GM21390 (cell line): ENCODE results near the gene CDC20.
"Not testable (repeated sequence)": the region's sequence is repeated elsewhere in the genome, so short reads cannot be mapped to it uniquely, and the experiment has no call there.

ENCODE experiments used
- ATAC-seq: cut with Tn5 transposase; IDR thresholded peaks from one replicate; pipeline ENCODE4 v1.9.1; 2021; ENCODE audit not compliant: unreplicated experiment

CDC20 gene

GRCh38 chr1:43377831-43378230 lies 19.1 kb downstream of the CDC20 start:
- no peak for ATAC-seq

GRCh38 chr1:43379476-43379875 lies 20.7 kb downstream of the CDC20 start:
- no peak for ATAC-seq

GRCh38 chr1:43381612-43382011 lies 22.8 kb downstream of the CDC20 start:
- no peak for ATAC-seq

GRCh38 chr1:43382027-43382779 lies 23.4 kb downstream of the CDC20 start:
- no peak for ATAC-seq

GRCh38 chr1:43383449-43383848 lies 24.7 kb downstream of the CDC20 start:
- no peak for ATAC-seq

GRCh38 chr1:43386676-43387075 lies 27.9 kb downstream of the CDC20 start:
- ATAC-seq = no peak

- ATAC-seq = no peak
These were observed 29.3 kb downstream of the CDC20 start for GRCh38 chr1:43387976-43388599.

GRCh38 chr1:43388613-43389012 lies 29.8 kb downstream of the CDC20 start:
- ATAC-seq = no peak

- ATAC-seq = peak; percentile 92
These were observed 30.8 kb downstream of the CDC20 start, which contains the start of the genes MED8 and SZT2 for GRCh38 chr1:43389326-43390313. TSS of gene MED8 (minus strand) at chr1:43389800. CDS start at chr1:43389764, 36 bp downstream. TSS of gene SZT2 (plus strand) at chr1:43389899. CDS start at chr1:43389969, 70 bp downstream.

- ATAC-seq = no peak
These were observed 33.9 kb downstream of the CDC20 start for GRCh38 chr1:43392702-43393101.

GRCh38 chr1:43395523-43395922 lies 36.7 kb downstream of the CDC20 start:
- no peak for ATAC-seq

GRCh38 chr1:43396059-43396458 lies 37.3 kb downstream of the CDC20 start:
- no peak for ATAC-seq

- no peak for ATAC-seq
These were observed 39.4 kb downstream of the CDC20 start for GRCh38 chr1:43398227-43398626.

- ATAC-seq = not testable (repeated sequence)
These were observed 41.7 kb downstream of the CDC20 start for GRCh38 chr1:43400441-43400840.

- ATAC-seq = no peak
These were observed 43.5 kb downstream of the CDC20 start for GRCh38 chr1:43402089-43402865.

GRCh38 chr1:43404353-43404752 lies 45.6 kb downstream of the CDC20 start:
- no peak for ATAC-seq

GRCh38 chr1:43405219-43405875 lies 46.6 kb downstream of the CDC20 start:
- no peak for ATAC-seq

- ATAC-seq = no peak
These were observed 47.1 kb downstream of the CDC20 start for GRCh38 chr1:43405876-43406234.

GRCh38 chr1:43410571-43410970 lies 51.8 kb downstream of the CDC20 start:
- ATAC-seq = no peak
